HepG2 (cell line): Measurements from ENCODE around the gene SYT9. TPM values are rescaled to one million over a fixed set of nuclear protein-coding genes. Genes with fewer than 3 reads are reported as not detected.

Experiments used
- ATAC-seq: fragments of 200-7000 bp; cut with Tn5 transposase; 3 replicates; pipeline ENCODE4 v1.9.1; 2020; ENCODE audit warnings: mild to moderate bottlenecking, moderate library complexity
- BruUV-seq: library from RNA; stranded (reverse); fragments of 400-500 nt; replicated peaks from 2 replicates; lab custom pipeline; 2021; lab: Mats Ljungman, UMichigan
- CTCF ChIA-PET: fragments of 300-600 bp; formaldehyde crosslinking; extraction: SDS; loops from one replicate; lab custom pipeline; 2021; ENCODE audit warnings: low total read pairs, inconsistent platforms, low intra/inter-chr PET ratio; lab: Yijun Ruan, JAX
- POLR2A ChIA-PET: fragments of 350-600 bp; sonication (Branson Sonifier 250); formaldehyde crosslinking; loops from one replicate; lab custom pipeline; 2020; ENCODE audit warnings: antibody characterized with exemption, inconsistent platforms; lab: Yijun Ruan, JAX
- DNase-seq: peaks from one replicate; pipeline ENCODE4 v3.0.0-alpha.2; 2015; ENCODE audit warnings: low spot score
- FAIRE-seq: peaks from 3 replicates; lab custom pipeline; 2011; peaks lifted over from hg19 to GRCh38; lab: Jason Lieb, UNC
- H2AFZ ChIP-seq: one replicate; pipeline ENCODE4 v1.6.1; 2011; ENCODE audit warnings: low read length, inconsistent platforms
- H3K27ac ChIP-seq: fragments of 300-600 bp; 3 replicates; pipeline ENCODE4 v1.8.0; 2011; ENCODE audit warnings: mixed run types, mild to moderate bottlenecking, mixed read lengths, low read length, inconsistent platforms; ENCODE audit not compliant: insufficient read depth; ENCODE audit errors: extremely low read length
- H3K27me3 ChIP-seq, 2 experiments: fragments of 200-600 bp in 1 of 2; 2 replicates in 1 of 2; 3 replicates in 1 of 2; pipeline versions ENCODE4 v1.6.0 to v1.8.0; 2011; ENCODE audit warnings: low read length in 2 of 2, mild to moderate bottlenecking in 2 of 2, moderate library complexity in 2 of 2, inconsistent platforms in 1 of 2; ENCODE audit not compliant: insufficient read depth in 2 of 2, control insufficient read depth in 1 of 2
- H3K36me3 ChIP-seq, 2 experiments: fragments of 200-600 bp in 1 of 2; replicated peaks in 1 of 2; 2 replicates in 1 of 2; 3 replicates in 1 of 2; pipeline versions ENCODE4 v1.5.1 to v1.8.0; 2011; ENCODE audit warnings: low read length in 2 of 2, inconsistent platforms in 1 of 2; ENCODE audit not compliant: insufficient read depth in 2 of 2, control insufficient read depth in 1 of 2
- H3K4me1 ChIP-seq: 2 replicates; pipeline ENCODE4 v1.5.1; 2012; ENCODE audit warnings: low read length, inconsistent platforms; ENCODE audit not compliant: insufficient read depth
- H3K4me2 ChIP-seq: 2 replicates; pipeline ENCODE4 v1.6.0; 2011; ENCODE audit warnings: low read depth, low read length, inconsistent platforms
- H3K4me3 ChIP-seq, 3 experiments: fragments of 200-600 bp in 1 of 3; sonication (generic), shearing (Covaris generic) in 1 of 3; replicated peaks in 1 of 3; 2 replicates each; pipeline ENCODE4 v1.5.1; 2011 to 2016; ENCODE audit warnings: low read length in 3 of 3, inconsistent platforms in 2 of 3, low read depth in 2 of 3, mild to moderate bottlenecking in 2 of 3, control low read depth in 1 of 3, mixed read lengths in 1 of 3; ENCODE audit not compliant: insufficient read depth in 1 of 3
- H3K79me2 ChIP-seq: one replicate; pipeline ENCODE4 v1.6.1; 2011; ENCODE audit warnings: low read length, inconsistent platforms; ENCODE audit not compliant: insufficient read depth
- H3K9ac ChIP-seq: 2 replicates; pipeline ENCODE4 v1.6.0; 2011; ENCODE audit warnings: mild to moderate bottlenecking, low read depth, low read length, inconsistent platforms; ENCODE audit not compliant: insufficient read depth
- H3K9me3 ChIP-seq: 2 replicates; pipeline ENCODE4 v1.5.1; 2012; ENCODE audit warnings: mild to moderate bottlenecking, low read length
- H4K20me1 ChIP-seq: 2 replicates; pipeline ENCODE4 v1.6.0; 2011; ENCODE audit warnings: inconsistent platforms, mild to moderate bottlenecking, low read length, moderate library complexity; ENCODE audit not compliant: insufficient read depth
- CAMTA2 ChIP-seq: sonication (generic); formaldehyde crosslinking; IDR thresholded peaks from 2 replicates; pipeline ENCODE4 v1.4.0; 2020; ENCODE audit warnings: mild to moderate bottlenecking, missing genetic modification reagents, borderline replicate concordance
- CBX5 ChIP-seq: sonication (generic); formaldehyde crosslinking; IDR thresholded peaks from 2 replicates; pipeline ENCODE4 v1.4.0; 2020; ENCODE audit warnings: missing genetic modification reagents, borderline replicate concordance
- CC2D1A ChIP-seq: sonication (generic); formaldehyde crosslinking; IDR thresholded peaks from 2 replicates; pipeline ENCODE4 v1.8.1; 2023; ENCODE audit warnings: mild to moderate bottlenecking, missing genetic modification reagents
- FOXK1 ChIP-seq: sonication (generic); formaldehyde crosslinking; IDR thresholded peaks from 2 replicates; pipeline ENCODE4 v1.4.0; 2020; ENCODE audit warnings: low read depth, missing genetic modification reagents, borderline replicate concordance
- HOXA3 ChIP-seq: sonication (generic); formaldehyde crosslinking; IDR thresholded peaks from 2 replicates; pipeline ENCODE4 v1.5.0; 2020; ENCODE audit warnings: missing genetic modification reagents
- LCORL ChIP-seq, 2 experiments: fragments of 450-650 bp in 1 of 2; sonication (generic) in 1 of 2; formaldehyde crosslinking in 1 of 2; IDR thresholded peaks; 2 replicates each; pipeline versions ENCODE4 v1.5.0 to v1.6.1; 2017 to 2020; ENCODE audit warnings: antibody characterized with exemption in 1 of 2, missing genetic modification reagents in 1 of 2
- MAZ ChIP-seq, 2 experiments: sonication (generic) in 1 of 2; formaldehyde crosslinking in 1 of 2; IDR thresholded peaks; 2 replicates each; pipeline versions ENCODE4 v1.5.0 to v1.6.1; 2012 to 2020; ENCODE audit warnings: low read depth in 2 of 2, mild to moderate bottlenecking in 2 of 2, borderline replicate concordance in 1 of 2, improper control_type of control experiment in 1 of 2, low read length in 1 of 2, missing genetic modification reagents in 1 of 2, moderate library complexity in 1 of 2
- MYNN ChIP-seq: sonication (generic); formaldehyde crosslinking; IDR thresholded peaks from 2 replicates; pipeline ENCODE4 v1.4.0; 2020; ENCODE audit warnings: mild to moderate bottlenecking, low read depth, missing genetic modification reagents
- NFIC ChIP-seq: IDR thresholded peaks from 2 replicates; pipeline ENCODE4 v1.6.1; 2012; ENCODE audit warnings: mild to moderate bottlenecking, low read length, inconsistent platforms
- PCBP2 ChIP-seq: fragments of 200-400 bp; formaldehyde crosslinking; optimal IDR thresholded peaks from 2 replicates; pipeline ENCODE3; 2018; ENCODE audit warnings: low read length, low read depth; ENCODE audit not compliant: poor library complexity, severe bottlenecking
- PHB2 ChIP-seq: fragments of 450-650 bp; IDR thresholded peaks from 2 replicates; pipeline ENCODE4 v1.6.1; 2018; ENCODE audit not compliant: partially characterized antibody
- PITX1 ChIP-seq: sonication (generic); formaldehyde crosslinking; IDR thresholded peaks from 2 replicates; pipeline ENCODE4 v1.5.1; 2020; ENCODE audit warnings: mild to moderate bottlenecking, missing genetic modification reagents
- SP1 ChIP-seq, 2 experiments: fragments of 450-650 bp in 1 of 2; sonication (generic) in 1 of 2; formaldehyde crosslinking in 1 of 2; IDR thresholded peaks; 2 replicates each; pipeline versions ENCODE4 v1.4.0 to v1.6.1; 2016 to 2020; ENCODE audit warnings: missing genetic modification reagents in 1 of 2
- TBX2 ChIP-seq: sonication (generic); formaldehyde crosslinking; IDR thresholded peaks from 2 replicates; pipeline ENCODE4 v1.5.0; 2020; ENCODE audit warnings: missing genetic modification reagents, mild to moderate bottlenecking, borderline replicate concordance
- ZNF333 ChIP-seq: sonication (generic); formaldehyde crosslinking; IDR thresholded peaks from 2 replicates; pipeline ENCODE4 v1.4.0; 2020; ENCODE audit warnings: mild to moderate bottlenecking, missing genetic modification reagents, borderline replicate concordance
- ZNF761 ChIP-seq: sonication (generic); formaldehyde crosslinking; conservative IDR thresholded peaks from 2 replicates; pipeline ENCODE4 v1.4.0; 2020; ENCODE audit warnings: mild to moderate bottlenecking, missing genetic modification reagents
- WGBS: methylation state at CpG from one replicate; pipeline ENCODE4 v1.1.6; 2017; ENCODE audit warnings: low lambda C conversion rate; 5-methylcytosine and 5-hydroxymethylcytosine counted together
- in situ Hi-C: cut with HindIII; loops from 2 replicates; pipeline ENCODE4 v1.10.0; 2017; ENCODE audit warnings: low pct_unique_long_range_greater_than_20kb; ENCODE audit not compliant: extremely low pct_ligation_motif_present
- intact Hi-C: fragments of 100-400 bp; cut with micrococcal nuclease; formaldehyde crosslinking; loops from one replicate; pipeline ENCODE4 v1.10.0; 2022; ENCODE audit not compliant: unreplicated experiment
- polyA plus RNA-seq, 8 experiments: library from polyadenylated mRNA; depleted of rRNA in 3 of 8; stranded (reverse) in 7 of 8; unstranded in 1 of 8; fragments of >200 nt; fragmentation: Illumina TruSeq in 4 of 8; extraction: Trizol in 4 of 8; gene quantifications; 2 replicates each; pipeline versions ENCODE4 v1.2.1 to v1.2.3, GENCODE V29; 2011 to 2016; ENCODE audit warnings: low read depth in 4 of 8, missing spikeins in 1 of 8, mixed read lengths in 1 of 8; ENCODE audit not compliant: insufficient read depth in 1 of 8
- total RNA-seq, 5 experiments: library from RNA; depleted of rRNA; stranded (reverse); fragments of >200 nt; fragmentation: Illumina TruSeq; extraction: Trizol; gene quantifications; 2 replicates each; pipeline ENCODE4 v1.2.3, GENCODE V29; 2016; ENCODE audit warnings: low read depth in 1 of 5
- TF ChIP-seq, protein P1 (sequence below): sonication (generic); formaldehyde crosslinking; IDR thresholded peaks from 2 replicates; pipeline ENCODE4 v1.4.0; 2020; ENCODE audit warnings: mild to moderate bottlenecking, missing genetic modification reagents

The SYT9 gene
- total and polyA plus RNA-seq, 2 of the 13 experiments (the other 11 are each of a cell fraction or from before 2014, with no cell fraction given): not detected

DNA sequence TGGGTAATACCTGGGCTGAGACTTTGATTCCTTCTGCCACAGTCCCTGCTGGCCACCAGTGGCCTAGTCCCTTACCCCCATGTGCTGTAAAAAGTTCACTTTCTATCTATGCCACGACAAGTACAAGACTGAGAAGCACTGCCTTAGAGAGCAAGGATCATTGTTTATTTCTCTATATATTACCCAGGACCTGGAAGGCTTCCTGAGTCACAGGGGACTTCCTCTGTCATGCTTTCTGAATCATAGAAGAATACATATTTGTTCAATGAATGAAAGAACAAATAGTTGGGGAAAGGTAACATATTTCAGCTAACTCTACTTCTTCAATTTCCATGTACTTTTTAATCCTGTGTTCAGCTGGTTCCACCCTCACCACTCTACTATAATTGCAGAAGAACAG lies 5.5 kb upstream of the SYT9 start (continued):
- no peak for TF ChIP-seq SP1 (IDR thresholded peaks at IDR 0.05)
- TF ChIP-seq SP1 (CRISPR knock-in tag; IDR thresholded peaks at IDR 0.05): no peak
- no peak for TF ChIP-seq FOXK1 (CRISPR knock-in tag)
- no peak for TF ChIP-seq TBX2

DNA sequence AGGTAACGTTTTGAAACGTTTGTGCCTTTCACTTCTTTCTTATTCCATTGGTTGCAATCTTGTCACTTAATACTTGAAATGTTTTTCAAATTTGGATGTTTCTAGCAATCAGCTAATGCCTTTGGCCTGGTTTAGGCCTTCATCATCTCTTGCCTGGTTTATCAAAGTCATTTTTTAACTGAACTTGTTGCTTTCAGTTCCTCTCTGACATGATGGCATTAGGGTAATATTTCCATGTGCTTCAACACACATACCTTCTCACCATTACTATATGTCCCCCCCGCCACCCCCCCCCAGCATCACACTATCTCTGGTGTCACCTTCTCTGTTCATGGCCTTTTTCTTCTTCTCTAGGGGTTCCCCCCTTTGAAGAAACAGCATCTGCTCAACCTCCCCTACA lies 1.5 kb upstream of the SYT9 start:
- CTCF ChIA-PET: no interaction called here
- no TSS peak for BruUV-seq
- H3K9ac ChIP-seq: no peak overlapping the region
- no peak for FAIRE-seq
- no peak overlapping the region for H3K4me3 ChIP-seq
- no peak overlapping the region for H2AFZ ChIP-seq
- H3K9me3 ChIP-seq: no peaks in the 10 kb centered on the region
- H3K4me2 ChIP-seq: no peak overlapping the region
- POLR2A ChIA-PET: no interaction called here
- WGBS: 2% methylated on average over 3 of the region's 3 CpGs
- TF ChIP-seq NFIC (no peak), CC2D1A (CRISPR knock-in tag) (no peak), PITX1 (CRISPR knock-in tag) (no peak), HOXA3 (no peak), PCBP2 (no peak), PHB2 (no peak)
- no peaks in the 10 kb centered on the region for H4K20me1 ChIP-seq
- no peaks in the 10 kb centered on the region for H3K36me3 ChIP-seq
- no peak for ATAC-seq
- in situ Hi-C loops: no loop called here
- H3K27me3 ChIP-seq: peaks cover 7 to 56% of the 10 kb centered on the region in 2 experiments
- no peaks in the 10 kb centered on the region for H3K4me1 ChIP-seq
- no peak overlapping the region for H3K27ac ChIP-seq
- intact Hi-C loops: no loop called here
- DNase-seq: no peak
- no peaks in the 10 kb centered on the region for H3K79me2 ChIP-seq

DNA sequence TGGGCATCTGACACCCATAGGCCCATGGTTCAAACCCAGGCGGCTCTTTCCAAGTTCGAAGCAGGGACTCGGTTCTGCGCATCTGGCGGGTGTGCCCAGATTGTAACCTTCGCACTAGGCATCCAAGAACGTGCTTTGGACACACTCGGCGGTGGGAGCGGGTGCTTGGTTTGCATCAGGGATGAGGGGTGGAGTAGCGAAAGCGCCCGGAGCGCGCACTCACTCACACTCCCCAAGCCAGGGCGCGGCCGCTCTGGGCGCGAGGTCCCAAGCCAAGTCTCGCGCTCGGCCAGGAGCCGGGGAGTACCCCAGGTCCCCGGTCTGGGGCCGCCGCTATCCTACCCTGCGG lies 243 bp upstream of the SYT9 start:
- in situ Hi-C loops (no loop called here), intact Hi-C loops (no loop called here)
- Histone ChIP-seq H2AFZ (no peak overlapping the region), H3K79me2 (no peaks in the 10 kb centered on the region), H3K4me1 (no peaks in the 10 kb centered on the region), H3K27ac (no peak overlapping the region), H3K9me3 (no peaks in the 10 kb centered on the region), H4K20me1 (no peaks in the 10 kb centered on the region), H3K4me2 (peak overlapping the region; percentile 55), H3K27me3 (peaks cover 7 to 55% of the 10 kb centered on the region in 2 experiments), H3K9ac (no peak overlapping the region), H3K4me3 (peak overlapping the region in 2 of 3 experiments; percentile 21 to 58; a peak in 4 of 6 replicates), H3K36me3 (no peaks in the 10 kb centered on the region)
- POLR2A ChIA-PET: no interaction called here
- DNase-seq (no peak), FAIRE-seq (no peak), ATAC-seq (no peak)
- CTCF ChIA-PET: no interaction called here
- no CpG with 5 or more reads among the region's 28 CpGs for WGBS
- BruUV-seq: no TSS peak
- TF ChIP-seq CBX5: no peak
- no peak for TF ChIP-seq LCORL (IDR thresholded peaks at IDR 0.05)
- TF ChIP-seq LCORL (CRISPR knock-in tag; IDR thresholded peaks at IDR 0.05): no peak
- TF ChIP-seq, protein P1, sequence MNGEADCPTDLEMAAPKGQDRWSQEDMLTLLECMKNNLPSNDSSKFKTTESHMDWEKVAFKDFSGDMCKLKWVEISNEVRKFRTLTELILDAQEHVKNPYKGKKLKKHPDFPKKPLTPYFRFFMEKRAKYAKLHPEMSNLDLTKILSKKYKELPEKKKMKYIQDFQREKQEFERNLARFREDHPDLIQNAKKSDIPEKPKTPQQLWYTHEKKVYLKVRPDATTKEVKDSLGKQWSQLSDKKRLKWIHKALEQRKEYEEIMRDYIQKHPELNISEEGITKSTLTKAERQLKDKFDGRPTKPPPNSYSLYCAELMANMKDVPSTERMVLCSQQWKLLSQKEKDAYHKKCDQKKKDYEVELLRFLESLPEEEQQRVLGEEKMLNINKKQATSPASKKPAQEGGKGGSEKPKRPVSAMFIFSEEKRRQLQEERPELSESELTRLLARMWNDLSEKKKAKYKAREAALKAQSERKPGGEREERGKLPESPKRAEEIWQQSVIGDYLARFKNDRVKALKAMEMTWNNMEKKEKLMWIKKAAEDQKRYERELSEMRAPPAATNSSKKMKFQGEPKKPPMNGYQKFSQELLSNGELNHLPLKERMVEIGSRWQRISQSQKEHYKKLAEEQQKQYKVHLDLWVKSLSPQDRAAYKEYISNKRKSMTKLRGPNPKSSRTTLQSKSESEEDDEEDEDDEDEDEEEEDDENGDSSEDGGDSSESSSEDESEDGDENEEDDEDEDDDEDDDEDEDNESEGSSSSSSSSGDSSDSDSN (CRISPR knock-in tag): no peak
- TF ChIP-seq ZNF333: no peak
- no peak for TF ChIP-seq ZNF761 (CRISPR knock-in tag)
- no peak for TF ChIP-seq MYNN (CRISPR knock-in tag)
- no peak for TF ChIP-seq CAMTA2 (CRISPR knock-in tag)
- TF ChIP-seq MAZ (IDR thresholded peaks at IDR 0.05; ENCODE audit: borderline replicate concordance, low read depth, low read length): no peak
- no peak for TF ChIP-seq MAZ (CRISPR knock-in tag; IDR thresholded peaks at IDR 0.05; ENCODE audit: low read depth)
